Fibroblast of villous mesenchyme (primary cell): ENCODE measurements around the gene NUDT4. TPM values are rescaled to one million over a fixed set of nuclear protein-coding genes. Genes with fewer than 3 reads are reported as not detected.
A peak's percentile ranks its signal among the peaks of the same experiment; 100 is the strongest.

Experiments used
- DNase-seq: peaks from one replicate; pipeline ENCODE4 v3.0.0-alpha.2; 2010; ENCODE audit warnings: low read depth
- H3K4me3 ChIP-seq: 2 replicates; pipeline ENCODE4 v1.5.1; 2011; ENCODE audit warnings: low read depth, mild to moderate bottlenecking, low read length
- CTCF ChIP-seq: IDR thresholded peaks from 2 replicates; pipeline ENCODE4 v1.5.1; 2012; ENCODE audit warnings: low read depth, mild to moderate bottlenecking, low read length; ENCODE audit not compliant: insufficient read depth
- total RNA-seq: library from RNA; depleted of rRNA; stranded (reverse); fragments of >200 nt; gene quantifications from 2 replicates; pipeline ENCODE4 v1.2.3, GENCODE V29; 2012

Gene NUDT4
- total RNA-seq, 1 donor: 61.3 TPM

- DNase-seq: peak; percentile 95
- peak within 1 kb of the TSS; percentile 78 for H3K4me3 ChIP-seq
- TF ChIP-seq CTCF: no peak
Observed at GRCh38 chr12:93441617-93442410, 64.1 kb downstream of the NUDT4 start, which contains the start of gene UBE2N. UBE2N (minus strand) TSS chr12:93441947; CDS start chr12:93441884, 63 bp downstream.

- no peak for DNase-seq
Observed at GRCh38 chr12:93442411-93443340, 65.0 kb downstream of the NUDT4 start.

GRCh38 chr12:93443576-93443975 lies 65.9 kb downstream of the NUDT4 start:
- no peak for TF ChIP-seq CTCF
- H3K4me3 ChIP-seq: no peak overlapping the region
- no peak for DNase-seq

More at GRCh38 chr12:93442411-93443340, 65.0 kb downstream of the NUDT4 start:
- no peak for TF ChIP-seq CTCF
- peak overlapping the region; percentile 78 for H3K4me3 ChIP-seq

GRCh38 chr12:93447555-93448290 lies 70.0 kb downstream of the NUDT4 start:
- no peak for DNase-seq
- TF ChIP-seq CTCF: no peak
- H3K4me3 ChIP-seq: no peak overlapping the region

- no peak for TF ChIP-seq CTCF
- DNase-seq: no peak
- no peak overlapping the region for H3K4me3 ChIP-seq
Observed at GRCh38 chr12:93448796-93449195, 71.1 kb downstream of the NUDT4 start.

- DNase-seq: no peak
- no peak for TF ChIP-seq CTCF
- no peak overlapping the region for H3K4me3 ChIP-seq
Observed at GRCh38 chr12:93449277-93449676, 71.6 kb downstream of the NUDT4 start.
